HL-60 (cell line): ENCODE measurements around the gene ATOSB.
"Not testable (repeated sequence)": the region's sequence is repeated elsewhere in the genome, so short reads cannot be mapped to it uniquely, and the experiment has no call there.

Experiments used
- DNase-seq, 2 experiments: peaks; one replicate each; pipeline ENCODE4 v3.0.0-alpha.2; 2010 to 2020; ENCODE audit warnings: low read depth in 1 of 2, low spot score in 1 of 2
- H3K27ac ChIP-seq: fragments of 250-450 bp; sonication (Bioruptor Pico); replicated peaks from 2 replicates; pipeline ENCODE4 v1.5.1; 2020; ENCODE audit warnings: mild to moderate bottlenecking, moderate library complexity
- H3K27me3 ChIP-seq: fragments of 250-450 bp; sonication (Bioruptor Pico); 2 replicates; pipeline ENCODE4 v1.5.1; 2021; ENCODE audit warnings: mild to moderate bottlenecking, moderate library complexity; ENCODE audit not compliant: insufficient read depth, poor library complexity, severe bottlenecking
- H3K4me3 ChIP-seq: replicated peaks from 2 replicates; pipeline ENCODE4 v1.5.1; 2011; ENCODE audit warnings: mild to moderate bottlenecking, control low read depth, low read length; ENCODE audit not compliant: insufficient read depth
- GABPA ChIP-seq: IDR thresholded peaks from 2 replicates; pipeline ENCODE4 v1.6.1; 2012; ENCODE audit warnings: low read depth
- POLR2AphosphoS5 ChIP-seq: IDR thresholded peaks from 2 replicates; pipeline ENCODE4 v1.6.1; 2012; ENCODE audit warnings: low read depth
- SPI1 ChIP-seq: IDR thresholded peaks from 2 replicates; pipeline ENCODE4 v1.6.1; 2012; ENCODE audit warnings: low read depth, mild to moderate bottlenecking, borderline replicate concordance
- TF ChIP-seq, protein P1 (sequence below): IDR thresholded peaks from 2 replicates; pipeline ENCODE4 v1.6.1; 2012; ENCODE audit warnings: low read depth; ENCODE audit not compliant: insufficient replicate concordance
- TF ChIP-seq, protein P2 (sequence below): IDR thresholded peaks from one replicate; pipeline ENCODE4 v1.5.1; 2011; ENCODE audit warnings: low read length, control low read depth, inconsistent platforms; ENCODE audit not compliant: insufficient read depth

The ATOSB gene

DNA sequence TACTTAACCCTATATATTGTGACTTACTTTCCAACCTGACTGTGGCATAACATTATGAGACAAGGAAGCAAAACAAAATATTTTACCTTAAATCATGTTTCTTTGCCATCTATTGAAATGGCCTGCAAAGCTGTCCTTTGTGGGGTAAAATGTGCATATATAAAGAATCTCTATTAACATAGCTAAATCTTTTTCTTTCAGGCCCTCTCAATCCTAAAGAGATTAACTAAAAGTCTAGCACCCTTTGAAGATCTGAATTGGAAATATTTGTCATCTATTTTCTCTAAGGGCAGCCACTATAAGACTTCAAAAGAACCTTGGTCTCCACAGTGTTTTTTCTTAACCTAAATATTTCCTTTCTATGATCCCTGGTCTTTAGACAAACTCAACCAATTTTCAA lies 41.1 kb upstream of the ATOSB start:
- H3K4me3 ChIP-seq: no peak overlapping the region
- no peak for DNase-seq
- H3K27me3 ChIP-seq: no peaks in the 10 kb centered on the region
- TF ChIP-seq GABPA (no peak), SPI1 (no peak), POLR2AphosphoS5 (no peak)
- TF ChIP-seq, protein P1, sequence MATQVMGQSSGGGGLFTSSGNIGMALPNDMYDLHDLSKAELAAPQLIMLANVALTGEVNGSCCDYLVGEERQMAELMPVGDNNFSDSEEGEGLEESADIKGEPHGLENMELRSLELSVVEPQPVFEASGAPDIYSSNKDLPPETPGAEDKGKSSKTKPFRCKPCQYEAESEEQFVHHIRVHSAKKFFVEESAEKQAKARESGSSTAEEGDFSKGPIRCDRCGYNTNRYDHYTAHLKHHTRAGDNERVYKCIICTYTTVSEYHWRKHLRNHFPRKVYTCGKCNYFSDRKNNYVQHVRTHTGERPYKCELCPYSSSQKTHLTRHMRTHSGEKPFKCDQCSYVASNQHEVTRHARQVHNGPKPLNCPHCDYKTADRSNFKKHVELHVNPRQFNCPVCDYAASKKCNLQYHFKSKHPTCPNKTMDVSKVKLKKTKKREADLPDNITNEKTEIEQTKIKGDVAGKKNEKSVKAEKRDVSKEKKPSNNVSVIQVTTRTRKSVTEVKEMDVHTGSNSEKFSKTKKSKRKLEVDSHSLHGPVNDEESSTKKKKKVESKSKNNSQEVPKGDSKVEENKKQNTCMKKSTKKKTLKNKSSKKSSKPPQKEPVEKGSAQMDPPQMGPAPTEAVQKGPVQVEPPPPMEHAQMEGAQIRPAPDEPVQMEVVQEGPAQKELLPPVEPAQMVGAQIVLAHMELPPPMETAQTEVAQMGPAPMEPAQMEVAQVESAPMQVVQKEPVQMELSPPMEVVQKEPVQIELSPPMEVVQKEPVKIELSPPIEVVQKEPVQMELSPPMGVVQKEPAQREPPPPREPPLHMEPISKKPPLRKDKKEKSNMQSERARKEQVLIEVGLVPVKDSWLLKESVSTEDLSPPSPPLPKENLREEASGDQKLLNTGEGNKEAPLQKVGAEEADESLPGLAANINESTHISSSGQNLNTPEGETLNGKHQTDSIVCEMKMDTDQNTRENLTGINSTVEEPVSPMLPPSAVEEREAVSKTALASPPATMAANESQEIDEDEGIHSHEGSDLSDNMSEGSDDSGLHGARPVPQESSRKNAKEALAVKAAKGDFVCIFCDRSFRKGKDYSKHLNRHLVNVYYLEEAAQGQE: no peak
- TF ChIP-seq, protein P2, sequence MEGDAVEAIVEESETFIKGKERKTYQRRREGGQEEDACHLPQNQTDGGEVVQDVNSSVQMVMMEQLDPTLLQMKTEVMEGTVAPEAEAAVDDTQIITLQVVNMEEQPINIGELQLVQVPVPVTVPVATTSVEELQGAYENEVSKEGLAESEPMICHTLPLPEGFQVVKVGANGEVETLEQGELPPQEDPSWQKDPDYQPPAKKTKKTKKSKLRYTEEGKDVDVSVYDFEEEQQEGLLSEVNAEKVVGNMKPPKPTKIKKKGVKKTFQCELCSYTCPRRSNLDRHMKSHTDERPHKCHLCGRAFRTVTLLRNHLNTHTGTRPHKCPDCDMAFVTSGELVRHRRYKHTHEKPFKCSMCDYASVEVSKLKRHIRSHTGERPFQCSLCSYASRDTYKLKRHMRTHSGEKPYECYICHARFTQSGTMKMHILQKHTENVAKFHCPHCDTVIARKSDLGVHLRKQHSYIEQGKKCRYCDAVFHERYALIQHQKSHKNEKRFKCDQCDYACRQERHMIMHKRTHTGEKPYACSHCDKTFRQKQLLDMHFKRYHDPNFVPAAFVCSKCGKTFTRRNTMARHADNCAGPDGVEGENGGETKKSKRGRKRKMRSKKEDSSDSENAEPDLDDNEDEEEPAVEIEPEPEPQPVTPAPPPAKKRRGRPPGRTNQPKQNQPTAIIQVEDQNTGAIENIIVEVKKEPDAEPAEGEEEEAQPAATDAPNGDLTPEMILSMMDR: no peak
- H3K27ac ChIP-seq: no peak overlapping the region

DNA sequence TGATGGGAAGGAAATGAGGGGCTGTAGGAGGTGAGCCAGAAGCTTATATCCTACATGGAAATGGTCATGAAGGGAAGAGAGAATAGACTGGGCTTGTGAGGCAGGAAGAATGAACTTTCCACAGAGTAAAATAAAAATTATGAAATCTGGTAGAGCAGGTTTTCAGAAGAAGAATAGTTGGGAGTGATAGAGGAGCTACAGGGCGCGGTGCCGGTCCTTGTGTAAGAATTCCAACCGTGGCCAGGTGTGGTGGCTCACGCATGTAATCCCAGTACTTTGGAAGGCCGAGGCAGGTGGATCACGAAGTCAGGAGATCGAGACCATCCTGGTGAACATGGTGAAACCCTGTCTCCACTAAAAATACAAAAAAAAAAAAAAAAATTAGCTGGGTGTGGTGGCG lies 37.3 kb upstream of the ATOSB start:
- TF ChIP-seq SPI1 (no peak), GABPA (no peak), POLR2AphosphoS5 (no peak)
- Histone ChIP-seq H3K27me3 (no peaks in the 10 kb centered on the region), H3K27ac (no peak overlapping the region), H3K4me3 (no peak overlapping the region)
- no peak for DNase-seq

DNA sequence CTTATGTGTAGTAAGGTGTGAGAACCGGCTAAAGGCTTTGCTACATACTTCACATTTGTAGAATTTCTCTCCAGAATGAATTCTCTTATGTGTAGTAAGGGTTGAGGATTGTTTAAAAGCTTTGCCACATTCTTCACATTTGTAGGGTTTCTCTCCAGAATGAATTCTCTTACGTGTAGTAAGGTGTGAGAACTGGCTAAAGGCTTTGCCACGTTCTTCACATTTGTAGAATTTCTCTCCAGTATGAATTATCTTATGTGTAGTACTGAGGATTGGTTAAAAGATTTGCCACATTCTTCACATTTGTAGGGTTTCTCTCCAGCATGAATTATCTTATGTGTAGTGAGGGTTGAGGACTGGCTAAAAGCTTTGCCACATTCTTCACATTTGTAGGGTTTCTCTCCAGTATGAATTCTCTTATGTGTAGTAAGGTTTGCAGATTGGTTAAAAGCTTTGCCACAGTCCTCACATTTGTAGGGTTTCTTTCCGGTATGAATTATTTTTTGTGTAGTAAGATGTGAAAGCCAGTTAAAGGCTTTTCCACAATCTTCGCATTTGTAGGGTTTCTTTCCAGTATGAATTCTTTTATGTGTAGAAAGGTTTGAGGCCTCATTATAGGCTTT lies 32.4 kb upstream of the ATOSB start:
- not testable (repeated sequence) for DNase-seq, H3K27me3 ChIP-seq, H3K27ac ChIP-seq, H3K4me3 ChIP-seq

DNA sequence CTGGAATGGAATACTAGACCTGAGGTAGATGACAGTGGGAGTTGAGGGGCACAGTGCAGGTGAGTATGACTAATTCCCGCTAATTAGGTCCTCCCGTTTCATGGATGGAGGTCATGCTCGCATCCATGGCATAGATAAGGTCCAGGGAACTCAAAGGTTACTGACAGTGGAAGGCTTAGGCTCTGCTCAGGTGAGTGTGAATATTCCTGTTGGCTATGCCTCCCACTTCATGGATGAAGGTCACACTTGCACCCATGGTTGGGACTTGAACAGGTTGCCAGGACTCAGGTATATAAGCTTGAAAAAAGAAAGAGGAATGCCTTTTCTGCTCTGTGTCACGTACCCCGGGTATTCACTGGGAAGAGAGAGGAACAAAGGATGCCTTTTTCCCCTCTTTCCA lies 26.4 kb upstream of the ATOSB start:
- H3K27ac ChIP-seq: no peak overlapping the region
- H3K4me3 ChIP-seq: no peak overlapping the region
- H3K27me3 ChIP-seq: no peaks in the 10 kb centered on the region
- no peak for DNase-seq
- TF ChIP-seq GABPA (no peak), POLR2AphosphoS5 (no peak), SPI1 (no peak)
- TF ChIP-seq, protein P2: no peak

DNA sequence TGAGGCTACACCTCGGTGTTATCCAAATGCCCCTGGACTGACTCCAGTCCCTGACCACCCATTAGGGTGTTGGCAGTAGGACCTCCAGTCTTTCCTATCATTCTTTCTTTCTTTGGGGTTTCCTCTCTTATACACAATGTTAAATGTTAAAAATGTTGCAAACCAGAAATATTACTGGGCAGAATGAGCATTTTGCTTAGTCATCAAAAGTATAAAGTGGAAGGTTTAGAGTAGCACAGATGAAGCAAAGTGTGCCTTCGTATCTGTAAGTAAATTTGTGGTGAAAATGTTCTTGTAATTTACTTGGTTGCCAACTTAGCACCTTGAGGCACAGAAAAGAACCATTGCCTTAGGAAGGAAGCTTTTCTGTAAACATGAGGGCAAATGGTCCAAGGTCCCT lies 24.4 kb upstream of the ATOSB start:
- H3K4me3 ChIP-seq: no peak overlapping the region
- DNase-seq: no peak
- no peaks in the 10 kb centered on the region for H3K27me3 ChIP-seq
- TF ChIP-seq, protein P2: no peak
- TF ChIP-seq, protein P1: no peak
- TF ChIP-seq POLR2AphosphoS5: no peak
- TF ChIP-seq SPI1: no peak
- TF ChIP-seq GABPA: no peak
- H3K27ac ChIP-seq: no peak overlapping the region
